ENCODE results near the gene CCDC138. TPM values are rescaled to one million over a fixed set of nuclear protein-coding genes. Genes with fewer than 3 reads are reported as not detected.
A peak's percentile ranks its signal among the peaks of the same experiment; 100 is the strongest.

The CCDC138 gene
- total RNA-seq, 1 experiment from 2014 or later: 10.6 TPM

DNA sequence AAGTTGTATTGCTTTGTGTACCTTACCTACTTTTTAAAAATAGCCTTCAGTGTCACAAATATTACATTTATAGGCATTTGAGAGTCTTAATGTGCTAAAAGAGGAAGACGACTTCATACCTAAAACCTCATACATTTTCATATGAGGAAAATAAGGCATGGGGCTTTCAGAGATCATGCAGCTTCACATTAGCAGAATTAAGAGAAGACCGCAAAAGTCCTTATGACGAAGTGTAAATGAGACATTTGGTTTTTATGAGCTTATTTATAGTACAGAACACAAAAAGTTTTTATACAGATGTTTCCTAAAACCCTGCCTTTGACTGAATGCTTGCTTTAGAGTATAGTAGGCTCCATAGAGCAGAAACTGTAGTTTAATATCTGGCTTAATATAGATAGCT, 10.1 kb upstream of the CCDC138 start:
- Histone ChIP-seq H3K4me2 (ENCODE audit: low read length) (no peak overlapping the region), H4K20me1 (ENCODE audit: low read length) (no peaks in the 10 kb centered on the region), H3F3A (ENCODE audit: low read length, unreplicated experiment) (no peaks in the 10 kb centered on the region), H3K36me3 (ENCODE audit: low read depth, low read length) (peaks cover 72% of the 10 kb centered on the region), H3K27ac (ENCODE audit: low read length) (no peak overlapping the region), H3K9ac (ENCODE audit: low read length) (no peak overlapping the region), H2AFZ (ENCODE audit: low read length) (no peak overlapping the region), H3K9me2 (replicated peaks; ENCODE audit: low read length) (no peaks in the 10 kb centered on the region), H3K27me3 (ENCODE audit: low read length) (no peaks in the 10 kb centered on the region), H3K9me3 (ENCODE audit: low read length) (no peaks in the 10 kb centered on the region), H3K79me2 (ENCODE audit: low read length) (no peaks in the 10 kb centered on the region), H3K4me1 (ENCODE audit: insufficient read depth, low read length) (no peaks in the 10 kb centered on the region), H3K4me3 (ENCODE audit: low read length) (no peak overlapping the region)
- intact Hi-C loops (cut with micrococcal nuclease): no loop called here
- ATAC-seq (no peak), DNase-seq (no peak)
- TF ChIP-seq, protein P1, sequence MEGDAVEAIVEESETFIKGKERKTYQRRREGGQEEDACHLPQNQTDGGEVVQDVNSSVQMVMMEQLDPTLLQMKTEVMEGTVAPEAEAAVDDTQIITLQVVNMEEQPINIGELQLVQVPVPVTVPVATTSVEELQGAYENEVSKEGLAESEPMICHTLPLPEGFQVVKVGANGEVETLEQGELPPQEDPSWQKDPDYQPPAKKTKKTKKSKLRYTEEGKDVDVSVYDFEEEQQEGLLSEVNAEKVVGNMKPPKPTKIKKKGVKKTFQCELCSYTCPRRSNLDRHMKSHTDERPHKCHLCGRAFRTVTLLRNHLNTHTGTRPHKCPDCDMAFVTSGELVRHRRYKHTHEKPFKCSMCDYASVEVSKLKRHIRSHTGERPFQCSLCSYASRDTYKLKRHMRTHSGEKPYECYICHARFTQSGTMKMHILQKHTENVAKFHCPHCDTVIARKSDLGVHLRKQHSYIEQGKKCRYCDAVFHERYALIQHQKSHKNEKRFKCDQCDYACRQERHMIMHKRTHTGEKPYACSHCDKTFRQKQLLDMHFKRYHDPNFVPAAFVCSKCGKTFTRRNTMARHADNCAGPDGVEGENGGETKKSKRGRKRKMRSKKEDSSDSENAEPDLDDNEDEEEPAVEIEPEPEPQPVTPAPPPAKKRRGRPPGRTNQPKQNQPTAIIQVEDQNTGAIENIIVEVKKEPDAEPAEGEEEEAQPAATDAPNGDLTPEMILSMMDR (conservative IDR thresholded peaks at IDR 0.05; ENCODE audit: low read depth, low read length): no peak
- TF ChIP-seq EZH2phosphoT487 (IDR thresholded peaks at IDR 0.05; ENCODE audit: borderline replicate concordance, low read length): no peak
- TF ChIP-seq EZH2 (IDR thresholded peaks at IDR 0.05; ENCODE audit: low read length, unreplicated experiment): no peak
- no TSS peak for BruUV-seq (replicated peaks)
- CTCF ChIA-PET: no interaction called here
- POLR2A ChIA-PET (ENCODE audit: unreplicated experiment): no interaction called here

DNA sequence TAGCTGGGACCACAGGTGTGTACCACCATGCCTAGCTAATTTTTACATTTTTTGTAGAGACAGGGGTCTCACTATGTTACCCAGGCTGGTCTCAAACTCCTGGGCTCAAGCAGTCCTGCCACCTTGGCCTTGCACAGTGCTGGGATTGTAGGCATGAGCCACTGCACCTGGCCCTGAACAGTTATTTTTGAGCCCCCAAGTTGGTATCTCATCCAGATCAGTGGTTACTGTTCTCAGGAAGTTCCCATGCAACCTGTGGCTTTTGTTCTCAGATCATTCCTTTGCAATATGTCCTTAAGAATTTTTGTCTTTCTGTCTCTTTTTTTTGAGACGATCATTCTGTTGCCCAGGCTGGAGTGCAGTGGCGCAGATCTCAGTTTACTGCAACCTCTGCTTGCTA, 7.7 kb upstream of the CCDC138 start:
- no peaks in the 10 kb centered on the region for H3K27me3 ChIP-seq (ENCODE audit: low read length)
- no TSS peak for BruUV-seq (replicated peaks)
- peaks cover 74% of the 10 kb centered on the region for H3K36me3 ChIP-seq (ENCODE audit: low read depth, low read length)
- TF ChIP-seq, protein P1 (conservative IDR thresholded peaks at IDR 0.05; ENCODE audit: low read depth, low read length): no peak
- TF ChIP-seq EZH2 (IDR thresholded peaks at IDR 0.05; ENCODE audit: low read length, unreplicated experiment) (no peak), EZH2phosphoT487 (IDR thresholded peaks at IDR 0.05; ENCODE audit: borderline replicate concordance, low read length) (no peak)
- H3K4me3 ChIP-seq (ENCODE audit: low read length): no peak overlapping the region
- H3K9me2 ChIP-seq (replicated peaks; ENCODE audit: low read length): no peaks in the 10 kb centered on the region
- H3K27ac ChIP-seq (ENCODE audit: low read length): no peak overlapping the region
- DNase-seq (no peak), ATAC-seq (no peak)
- H3F3A ChIP-seq (ENCODE audit: low read length, unreplicated experiment): no peaks in the 10 kb centered on the region
- ChIA-PET CTCF (no interaction called here), POLR2A (ENCODE audit: unreplicated experiment) (no interaction called here)
- H3K9me3 ChIP-seq (ENCODE audit: low read length): no peaks in the 10 kb centered on the region
- no peaks in the 10 kb centered on the region for H3K79me2 ChIP-seq (ENCODE audit: low read length)
- H4K20me1 ChIP-seq (ENCODE audit: low read length): no peaks in the 10 kb centered on the region
- H2AFZ ChIP-seq (ENCODE audit: low read length): no peak overlapping the region
- H3K4me2 ChIP-seq (ENCODE audit: low read length): no peak overlapping the region
- intact Hi-C loops (cut with micrococcal nuclease): no loop called here
- H3K4me1 ChIP-seq (ENCODE audit: insufficient read depth, low read length): no peaks in the 10 kb centered on the region
- H3K9ac ChIP-seq (ENCODE audit: low read length): no peak overlapping the region

GRCh38 chr2:108786008-108786353, 590 bp upstream of the CCDC138 start:
- DNase-seq (peak; percentile 3), ATAC-seq (no peak; the same call in 1 of the 2 replicates)
- peak overlapping the region; percentile 50 for H3K27ac ChIP-seq (ENCODE audit: low read length)
- H3K36me3 ChIP-seq (ENCODE audit: low read depth, low read length): peaks cover 25% of the 10 kb centered on the region
- peak overlapping the region; percentile 88 for H3K4me2 ChIP-seq (ENCODE audit: low read length)
- intact Hi-C loops (cut with micrococcal nuclease): no loop called here
- peak overlapping the region; percentile 84 for H3K9ac ChIP-seq (ENCODE audit: low read length)
- H3K9me3 ChIP-seq (ENCODE audit: low read length): no peaks in the 10 kb centered on the region
- no TSS peak for BruUV-seq (replicated peaks)
- H3K4me1 ChIP-seq (ENCODE audit: insufficient read depth, low read length): peaks cover 3% of the 10 kb centered on the region; the same call in 1 of the 2 replicates
- no peaks in the 10 kb centered on the region for H3K9me2 ChIP-seq (replicated peaks; ENCODE audit: low read length)
- H4K20me1 ChIP-seq (ENCODE audit: low read length): no peaks in the 10 kb centered on the region
- no peaks in the 10 kb centered on the region for H3F3A ChIP-seq (ENCODE audit: low read length, unreplicated experiment)
- ChIA-PET CTCF (no interaction called here), POLR2A (ENCODE audit: unreplicated experiment) (interaction anchor here (0.6 kb wide), 1 partner anchor 286 kb away, joined by 10 read pairs; no protein-coding TSS in a partner anchor)
- TF ChIP-seq EZH2phosphoT487 (IDR thresholded peaks at IDR 0.05; ENCODE audit: borderline replicate concordance, low read length): no peak
- TF ChIP-seq EZH2 (IDR thresholded peaks at IDR 0.05; ENCODE audit: low read length, unreplicated experiment): no peak
- TF ChIP-seq, protein P1 (conservative IDR thresholded peaks at IDR 0.05; ENCODE audit: low read depth, low read length): no peak
- H2AFZ ChIP-seq (ENCODE audit: low read length): peak overlapping the region; percentile 86
- no peaks in the 10 kb centered on the region for H3K27me3 ChIP-seq (ENCODE audit: low read length)
- peaks cover 19% of the 10 kb centered on the region for H3K79me2 ChIP-seq (ENCODE audit: low read length)
- H3K4me3 ChIP-seq (ENCODE audit: low read length): peak overlapping the region; percentile 76
